ENCODE results near the gene PRPF19.

Gene PRPF19

GRCh38 chr11:60842668-60843600, 63.5 kb downstream of the PRPF19 start:
- Mint-ChIP-seq H3K27me3 (no peaks in the 10 kb centered on the region), H3K4me3 (peak overlapping the region; percentile 82 to 90), H3K36me3 (peaks cover 32 to 34% of the 10 kb centered on the region in 2 donors), H3K27ac (peak overlapping the region; percentile 97), H3K9me3 (no peaks in the 10 kb centered on the region), H3K4me1 (peaks cover 33 to 46% of the 10 kb centered on the region in 2 donors)
- DNase-seq: no peak
- no peak for ATAC-seq (replicated peaks)

GRCh38 chr11:60841797-60842667, 64.4 kb downstream of the PRPF19 start, which contains the start of gene CCDC86:
TSS of gene CCDC86 (plus strand) at chr11:60842113. CDS start at chr11:60842125, 12 bp downstream.
- peaks cover 33 to 46% of the 10 kb centered on the region in 2 donors for H3K4me1 Mint-ChIP-seq
- DNase-seq (peak; percentile 96), ATAC-seq (replicated peaks) (peak; percentile 96 to 97)
- H3K4me3 Mint-ChIP-seq: peak within 1 kb of the TSS; percentile 82 to 90
- no peaks in the 10 kb centered on the region for H3K9me3 Mint-ChIP-seq
- peak within 1 kb of the TSS; percentile 97 for H3K27ac Mint-ChIP-seq
- H3K27me3 Mint-ChIP-seq: no peaks in the 10 kb centered on the region
- H3K36me3 Mint-ChIP-seq: peaks cover 25 to 31% of the 10 kb centered on the region in 2 donors
